Gastrocnemius medialis (tissue), 4 donors: ENCODE results near the gene TRMT112. TPM values are rescaled to one million over a fixed set of nuclear protein-coding genes. Genes with fewer than 3 reads are reported as not detected.

Experiments used
- ATAC-seq, 2 donors: fragments of 150-250 bp; one replicate each; pipeline ENCODE4 v1.9.1; 2016
- DNase-seq, 2 donors: peaks; one replicate each; pipeline ENCODE4 v3.0.0-alpha.2; 2019
- H3K27ac ChIP-seq, 4 donors: fragments of 200-600 bp; sonication (generic); 1 replicate in 1 of 4; 2 replicates in 3 of 4; pipeline ENCODE4 v1.5.1; 2016 to 2018; ENCODE audit warnings: mild to moderate bottlenecking in 2 of 4, moderate library complexity in 1 of 4
- H3K27me3 ChIP-seq, 3 donors: fragments of 200-600 bp; sonication (generic) in 2 of 3; 1 replicate in 1 of 3; 2 replicates in 2 of 3; pipeline versions ENCODE4 v1.5.1 to v1.6.0; 2016 to 2019; ENCODE audit warnings: mild to moderate bottlenecking in 1 of 3, moderate library complexity in 1 of 3
- H3K36me3 ChIP-seq, 2 donors: fragments of 200-600 bp; sonication (generic) in 1 of 2; one replicate each; pipeline ENCODE4 v1.5.1; 2017 to 2018
- H3K4me1 ChIP-seq, 2 donors: fragments of 200-600 bp; sonication (generic) in 1 of 2; one replicate each; pipeline ENCODE4 v1.5.1; 2016 to 2017; ENCODE audit warnings: mild to moderate bottlenecking in 2 of 2
- H3K4me3 ChIP-seq, 4 donors: fragments of 200-600 bp; sonication (generic) in 3 of 4; 1 replicate in 1 of 4; 2 replicates in 3 of 4; pipeline ENCODE4 v1.5.1; 2016 to 2019; ENCODE audit warnings: mild to moderate bottlenecking in 2 of 4
- H3K9me3 ChIP-seq, 3 donors: fragments of 200-600 bp; sonication (generic) in 2 of 3; 1 replicate in 1 of 3; 2 replicates in 2 of 3; pipeline ENCODE4 v1.5.1; 2016 to 2019
- POLR2A ChIP-seq, 2 donors: fragments of 450-650 bp; IDR thresholded peaks; one replicate each; pipeline ENCODE4 v1.6.1; 2017; ENCODE audit warnings: antibody characterized with exemption in 2 of 2, mild to moderate bottlenecking in 2 of 2, moderate library complexity in 2 of 2
- in situ Hi-C, 4 donors: fragments of 200-750 bp; cut with MboI; loops; one replicate each; pipeline versions ENCODE4 v1.15.0 to v1.8.0; 2017; ENCODE audit warnings: low sequenced_read_pairs in 4 of 4
- intact Hi-C: fragments of 100-400 bp; cut with DNase I; formaldehyde crosslinking; loops from one replicate; pipeline ENCODE4 v1.15.1; 2023; ENCODE audit warnings: low total_unique reads
- total RNA-seq, 4 donors: library from RNA; depleted of rRNA; stranded (reverse); fragments of >200 nt; gene quantifications; one replicate each; pipeline versions ENCODE4 v1.1.0 to v1.2.3, GENCODE V29; 2016
- TF ChIP-seq, protein P1 (sequence below), 5 experiments: fragments of 450-650 bp in 3 of 5; fragments of 200-600 bp in 2 of 5; sonication (generic) in 2 of 5; IDR thresholded peaks in 4 of 5; conservative IDR thresholded peaks in 1 of 5; 1 replicate in 4 of 5; 2 replicates in 1 of 5; pipeline ENCODE4 v1.5.1; 2016 to 2019; ENCODE audit warnings: antibody characterized with exemption in 5 of 5, mild to moderate bottlenecking in 3 of 5, moderate library complexity in 3 of 5

Gene TRMT112
- total RNA-seq, 4 donors from 2014 or later, result 133 to 226 (median 194) TPM

DNA sequence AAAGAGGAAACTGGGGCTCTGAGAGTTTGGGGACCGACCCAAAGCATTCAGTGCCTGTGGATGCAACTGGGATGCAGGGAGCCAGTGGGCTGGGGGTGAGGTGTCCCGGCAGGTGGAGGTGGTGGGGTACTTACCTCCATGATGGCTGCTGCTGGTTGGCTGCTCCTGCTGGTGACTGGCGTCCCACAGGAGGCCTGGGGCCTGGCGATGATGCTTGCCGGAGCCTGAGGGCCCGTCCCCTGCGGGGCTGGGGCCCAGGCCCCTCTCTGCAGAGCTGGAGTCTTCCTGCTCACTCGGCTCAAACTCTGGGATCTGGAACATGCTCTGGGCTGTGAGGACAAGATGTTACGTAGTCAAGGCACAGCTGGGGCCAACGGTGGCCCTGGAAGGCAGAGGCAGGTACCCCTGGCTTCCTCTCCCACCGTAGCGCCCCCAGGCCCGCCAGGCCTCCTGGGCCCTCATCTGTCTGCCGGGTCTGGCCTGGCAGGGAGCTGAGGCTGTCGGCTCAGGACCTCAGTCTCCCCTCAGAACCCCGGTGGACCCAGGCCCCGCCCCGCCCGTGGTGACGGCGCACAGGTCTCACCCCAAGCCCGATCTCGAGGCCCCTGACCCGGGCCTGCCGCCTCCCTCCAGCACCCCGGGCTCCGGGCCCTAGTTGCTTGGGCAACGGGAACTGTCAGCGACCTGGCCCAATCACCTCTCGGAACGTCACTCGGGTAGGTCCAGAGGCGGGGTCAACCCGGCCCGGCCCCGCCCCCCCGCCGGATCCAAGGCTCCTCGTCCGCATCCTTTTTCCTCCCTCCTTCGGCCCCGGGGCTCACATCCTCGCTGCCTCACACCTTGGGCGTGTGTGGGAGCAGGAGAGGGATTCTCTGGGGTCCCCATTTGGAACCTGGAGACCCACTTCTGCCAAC lies 33.1 kb downstream of the TRMT112 start, which contains the start of gene BAD:
BAD (minus strand) TSS at position 618 of the 914 bp plus-strand sequence; CDS start at position 321, 297 bp downstream.
- H3K9me3 ChIP-seq, result no peaks in the 10 kb centered on the region
- peak within 1 kb of the TSS; percentile 90 to 97 (median 94) for H3K27ac ChIP-seq
- H3K4me3 ChIP-seq, result peak within 1 kb of the TSS; percentile 84 to 97 (median 90)
- H3K36me3 ChIP-seq, result peaks cover 0 to 5% of the 10 kb centered on the region in 2 donors
- TF ChIP-seq, protein P1, sequence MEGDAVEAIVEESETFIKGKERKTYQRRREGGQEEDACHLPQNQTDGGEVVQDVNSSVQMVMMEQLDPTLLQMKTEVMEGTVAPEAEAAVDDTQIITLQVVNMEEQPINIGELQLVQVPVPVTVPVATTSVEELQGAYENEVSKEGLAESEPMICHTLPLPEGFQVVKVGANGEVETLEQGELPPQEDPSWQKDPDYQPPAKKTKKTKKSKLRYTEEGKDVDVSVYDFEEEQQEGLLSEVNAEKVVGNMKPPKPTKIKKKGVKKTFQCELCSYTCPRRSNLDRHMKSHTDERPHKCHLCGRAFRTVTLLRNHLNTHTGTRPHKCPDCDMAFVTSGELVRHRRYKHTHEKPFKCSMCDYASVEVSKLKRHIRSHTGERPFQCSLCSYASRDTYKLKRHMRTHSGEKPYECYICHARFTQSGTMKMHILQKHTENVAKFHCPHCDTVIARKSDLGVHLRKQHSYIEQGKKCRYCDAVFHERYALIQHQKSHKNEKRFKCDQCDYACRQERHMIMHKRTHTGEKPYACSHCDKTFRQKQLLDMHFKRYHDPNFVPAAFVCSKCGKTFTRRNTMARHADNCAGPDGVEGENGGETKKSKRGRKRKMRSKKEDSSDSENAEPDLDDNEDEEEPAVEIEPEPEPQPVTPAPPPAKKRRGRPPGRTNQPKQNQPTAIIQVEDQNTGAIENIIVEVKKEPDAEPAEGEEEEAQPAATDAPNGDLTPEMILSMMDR (IDR thresholded peaks at IDR 0.05 in 4 of 5, conservative IDR thresholded peaks at IDR 0.05 in 1 of 5), result no peak
- TF ChIP-seq POLR2A (IDR thresholded peaks at IDR 0.05), result peak; percentile 80 to 81
- in situ Hi-C loops, result no loop called here
- no peaks in the 10 kb centered on the region for H3K27me3 ChIP-seq
- DNase-seq, result peak; percentile 94 to 95
- intact Hi-C loops, result loop anchor here (1.0 kb wide), 1 partner anchor 14 kb away; no protein-coding TSS in a partner anchor
- H3K4me1 ChIP-seq, result peaks cover 22 to 25% of the 10 kb centered on the region in 2 donors
- ATAC-seq, result peak; percentile 87

DNA sequence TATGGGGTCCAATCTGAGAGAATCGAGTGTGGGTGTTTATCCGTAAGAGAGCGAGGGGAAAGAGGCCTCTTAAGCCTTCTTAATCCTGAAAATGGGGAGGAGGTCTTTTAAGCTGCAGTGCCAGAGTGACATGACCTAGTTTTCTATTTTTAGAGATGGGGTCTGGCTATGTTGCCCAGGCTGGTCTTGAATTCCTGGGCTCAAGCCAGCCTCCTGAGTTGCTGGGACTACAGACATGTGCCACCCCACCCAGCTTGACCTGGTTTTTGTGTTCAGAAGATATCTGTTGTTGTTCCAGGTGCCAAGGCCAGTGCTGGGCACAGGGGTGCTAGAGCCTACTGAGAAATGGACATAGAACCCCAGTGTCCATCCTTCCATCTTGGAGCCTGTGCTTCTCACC lies 34.3 kb downstream of the TRMT112 start:
- Histone ChIP-seq H3K4me1 (peaks cover 22 to 25% of the 10 kb centered on the region in 2 donors), H3K27ac (no peak overlapping the region), H3K27me3 (no peaks in the 10 kb centered on the region), H3K4me3 (no peak overlapping the region), H3K36me3 (peaks cover 0 to 6% of the 10 kb centered on the region in 2 donors), H3K9me3 (no peaks in the 10 kb centered on the region)
- ATAC-seq, result no peak
- intact Hi-C loops, result no loop called here
- TF ChIP-seq, protein P1 (IDR thresholded peaks at IDR 0.05 in 4 of 5, conservative IDR thresholded peaks at IDR 0.05 in 1 of 5), result no peak
- no peak for TF ChIP-seq POLR2A (IDR thresholded peaks at IDR 0.05)
- no peak for DNase-seq
- in situ Hi-C loops, result no loop called here

DNA sequence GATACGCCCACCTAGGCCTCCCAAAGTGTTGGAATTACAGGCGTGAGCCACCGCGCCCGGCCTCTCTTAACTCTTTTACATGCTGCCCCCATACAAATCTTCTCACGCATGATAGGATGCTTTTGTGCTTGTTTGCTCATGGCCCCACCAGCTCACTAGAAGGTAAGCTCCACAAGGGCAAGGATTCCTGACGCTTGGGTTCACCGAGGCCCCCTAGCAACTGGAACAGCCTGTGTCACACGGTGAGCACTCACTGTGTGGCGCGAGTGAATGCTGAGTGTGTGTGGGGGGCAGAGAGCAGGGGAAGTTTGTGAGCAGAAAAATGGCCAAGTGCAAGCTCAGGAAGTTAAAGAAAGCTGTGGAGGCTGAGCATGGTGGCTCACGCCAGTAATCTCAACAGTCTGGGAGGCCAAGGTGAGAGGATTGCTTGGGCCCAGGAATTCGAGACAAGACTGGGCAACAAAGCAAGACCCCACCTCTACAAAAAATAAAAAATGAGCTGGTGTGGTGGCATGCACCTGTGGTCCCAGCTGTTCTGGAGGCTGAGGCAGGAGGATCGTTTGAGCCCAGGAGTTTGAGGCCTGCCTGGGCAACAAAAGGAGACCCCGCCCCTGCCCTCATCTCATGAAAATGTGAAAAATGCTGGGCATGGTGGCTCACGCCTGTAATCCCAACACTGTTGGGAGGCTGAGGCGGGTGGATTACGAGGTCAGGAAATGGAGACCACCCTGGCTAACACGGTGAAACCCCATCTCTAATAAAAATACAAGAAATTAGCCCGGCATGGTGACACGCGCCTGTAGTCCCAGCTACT lies 35.2 kb downstream of the TRMT112 start:
- in situ Hi-C loops, result no loop called here
- Histone ChIP-seq H3K27ac (no peak overlapping the region), H3K36me3 (peaks cover 0 to 11% of the 10 kb centered on the region in 2 donors), H3K4me3 (no peak overlapping the region), H3K27me3 (no peaks in the 10 kb centered on the region), H3K9me3 (no peaks in the 10 kb centered on the region), H3K4me1 (peaks cover 22 to 25% of the 10 kb centered on the region in 2 donors)
- ATAC-seq (no peak), DNase-seq (no peak)
- intact Hi-C loops, result no loop called here
- TF ChIP-seq, protein P1 (IDR thresholded peaks at IDR 0.05 in 4 of 5, conservative IDR thresholded peaks at IDR 0.05 in 1 of 5), result no peak

DNA sequence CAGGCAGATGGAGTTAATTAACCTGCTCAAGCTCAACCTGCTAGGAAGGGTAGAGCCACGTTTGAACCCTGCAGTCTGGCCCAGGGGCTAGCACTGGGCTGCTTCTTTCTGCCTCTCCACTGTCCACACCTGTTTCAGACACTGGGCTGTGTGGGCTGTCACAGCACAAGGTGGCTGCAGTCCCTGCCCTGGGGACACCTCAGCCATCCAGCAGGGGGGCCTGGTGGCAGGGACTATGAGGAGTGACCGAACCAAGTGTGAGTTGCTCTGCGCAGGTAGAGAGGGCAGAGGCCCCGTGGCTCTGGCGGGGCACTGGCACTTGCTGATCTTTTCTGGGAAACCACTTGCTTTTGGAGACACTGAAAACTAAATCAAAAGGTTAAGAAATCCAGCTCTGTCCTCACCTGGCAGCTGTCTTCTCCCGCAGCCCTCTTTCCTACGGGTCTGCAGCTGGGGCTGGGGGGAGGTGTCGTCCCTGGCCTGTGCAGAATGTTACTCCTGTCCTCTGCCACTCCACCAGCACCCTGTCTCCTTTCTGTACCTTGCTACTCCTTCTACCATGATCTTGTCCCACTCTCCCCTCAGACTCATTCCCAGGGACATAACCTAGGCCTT lies 38.7 kb downstream of the TRMT112 start:
- no peaks in the 10 kb centered on the region for H3K27me3 ChIP-seq
- H3K27ac ChIP-seq, result no peak overlapping the region
- intact Hi-C loops (no loop called here), in situ Hi-C loops (no loop called here)
- TF ChIP-seq, protein P1 (IDR thresholded peaks at IDR 0.05 in 4 of 5, conservative IDR thresholded peaks at IDR 0.05 in 1 of 5), result no peak
- no peak for TF ChIP-seq POLR2A (IDR thresholded peaks at IDR 0.05)
- peaks cover 6% of the 10 kb centered on the region in 2 donors for H3K4me1 ChIP-seq
- no peak for ATAC-seq
- no peaks in the 10 kb centered on the region for H3K9me3 ChIP-seq
- DNase-seq, result no peak
- H3K4me3 ChIP-seq, result no peak overlapping the region
- peaks cover 0 to 20% of the 10 kb centered on the region in 2 donors for H3K36me3 ChIP-seq
